Activated CD8-positive, alpha-beta T cell treated with anti-CD3 and anti-CD28 coated beads, Interleukin-2, amount 10 ng/mL, durations not matched to agents 7 days and 5 days (primary cell): Measurements from ENCODE around the gene FANCE. TPM values are rescaled to one million over a fixed set of nuclear protein-coding genes. Genes with fewer than 3 reads are reported as not detected.

ENCODE experiments used
- microRNA-seq: library from miRNA; unstranded; fragments of <30 nt; microRNA quantifications from one replicate; pipeline ENCODE4 v1.2.0, GENCODE V29; 2022
- total RNA-seq, 2 experiments: library from RNA; stranded (reverse); gene quantifications; one replicate each; pipeline ENCODE4 v1.2.3, GENCODE V29; 2021

The FANCE gene
- total RNA-seq, 2 experiments from 2014 or later = 20.4 to 21.9 TPM

Small RNA genes lying within 50 kb of the gene (microRNA-seq; reads per million reads assigned to microRNA genes)
- not detected for gene MIR7111

Other genes with a start within 250 kb of the FANCE start
- under 1 TPM in 1 of 2 experiments, not detected in 1; 0.03 TPM for gene SCUBE3, start 238.4 kb upstream of the FANCE start, total RNA-seq
- 10 to 100 TPM; 39.4 to 41.6 TPM for gene ZNF76, start 192.6 kb upstream of the FANCE start, total RNA-seq
- gene DEF6, start 154.5 kb upstream of the FANCE start, total RNA-seq = 100 to 1,000 TPM; 191 to 195 TPM
- 10 to 100 TPM; 36.3 to 36.7 TPM for gene PPARD, start 109.8 kb upstream of the FANCE start, total RNA-seq
- gene RPL10A, start 16.1 kb downstream of the FANCE start, total RNA-seq = 1,000 to 10,000 TPM; 1,398 to 1,443 TPM
- gene TEAD3, start 44.7 kb downstream of the FANCE start, total RNA-seq = under 1 TPM; 0.18 to 0.21 TPM
- gene TULP1, start 60.6 kb downstream of the FANCE start, total RNA-seq = not detected
- 10 to 100 TPM; 78.7 to 79.5 TPM for gene FKBP5, start 236.6 kb downstream of the FANCE start, total RNA-seq